A172 (cell line): Measurements from ENCODE around the gene DSG4. TPM values are rescaled to one million over a fixed set of nuclear protein-coding genes. Genes with fewer than 3 reads are reported as not detected.
"Not testable (repeated sequence)": the region's sequence is repeated elsewhere in the genome, so short reads cannot be mapped to it uniquely, and the experiment has no call there.

Source experiments
- DNase-seq: peaks from one replicate; pipeline ENCODE4 v3.0.0-alpha.2; 2015; ENCODE audit warnings: low spot score
- total RNA-seq: library from RNA; depleted of rRNA; stranded (reverse); fragments of >200 nt; shearing (Covaris generic); gene quantifications from 2 replicates; pipeline ENCODE4 v1.2.3, GENCODE V29; 2014; rRNA removed

DSG4 gene
- total RNA-seq, result not detected in 2 replicates

- no peak for DNase-seq
These were observed at the start of gene DSG4 for GRCh38 chr18:31376477-31376876. DSG4 (plus strand) TSS chr18:31376777; CDS start chr18:31376912, 135 bp downstream.

- no peak for DNase-seq
These were observed 46.7 kb upstream of the DSG4 start for GRCh38 chr18:31329787-31330438.

GRCh38 chr18:31343454-31343853, 33.1 kb upstream of the DSG4 start:
- DNase-seq, result no peak

GRCh38 chr18:31353336-31353735, 23.2 kb upstream of the DSG4 start:
- DNase-seq, result not testable (repeated sequence)

GRCh38 chr18:31354990-31355389, 21.6 kb upstream of the DSG4 start:
- DNase-seq, result no peak

GRCh38 chr18:31356025-31356424, 20.6 kb upstream of the DSG4 start:
- DNase-seq, result no peak

- no peak for DNase-seq
These were observed 12.4 kb upstream of the DSG4 start for GRCh38 chr18:31364190-31364589.

- no peak for DNase-seq
These were observed 7.1 kb upstream of the DSG4 start for GRCh38 chr18:31369478-31369877.

GRCh38 chr18:31371989-31372388, 4.6 kb upstream of the DSG4 start:
- no peak for DNase-seq

- DNase-seq, result no peak
These were observed 2.9 kb upstream of the DSG4 start for GRCh38 chr18:31373641-31374040.

- no peak for DNase-seq
These were observed 4.3 kb downstream of the DSG4 start for GRCh38 chr18:31380912-31381311.

GRCh38 chr18:31382107-31382506, 5.5 kb downstream of the DSG4 start:
- no peak for DNase-seq

- no peak for DNase-seq
These were observed 10.2 kb downstream of the DSG4 start for GRCh38 chr18:31386741-31387140.

GRCh38 chr18:31393286-31393685, 16.7 kb downstream of the DSG4 start:
- DNase-seq, result no peak

GRCh38 chr18:31396796-31397612, 20.4 kb downstream of the DSG4 start:
- no peak for DNase-seq

GRCh38 chr18:31398191-31398590, 21.6 kb downstream of the DSG4 start:
- no peak for DNase-seq

- no peak for DNase-seq
These were observed 22.9 kb downstream of the DSG4 start for GRCh38 chr18:31399306-31400032.

- no peak for DNase-seq
These were observed 24.8 kb downstream of the DSG4 start for GRCh38 chr18:31401156-31402025.

GRCh38 chr18:31402026-31402373, 25.4 kb downstream of the DSG4 start:
- DNase-seq, result no peak

GRCh38 chr18:31403409-31403808, 26.8 kb downstream of the DSG4 start:
- no peak for DNase-seq

- no peak for DNase-seq
These were observed 31.1 kb downstream of the DSG4 start for GRCh38 chr18:31407649-31408048.

GRCh38 chr18:31409276-31409675, 32.7 kb downstream of the DSG4 start:
- DNase-seq, result no peak
